Measurements from ENCODE around the gene RALGAPA2. TPM values are rescaled to one million over a fixed set of nuclear protein-coding genes. Genes with fewer than 3 reads are reported as not detected.

Gene RALGAPA2
- total RNA-seq, 1 donor, result 19.7 TPM

DNA sequence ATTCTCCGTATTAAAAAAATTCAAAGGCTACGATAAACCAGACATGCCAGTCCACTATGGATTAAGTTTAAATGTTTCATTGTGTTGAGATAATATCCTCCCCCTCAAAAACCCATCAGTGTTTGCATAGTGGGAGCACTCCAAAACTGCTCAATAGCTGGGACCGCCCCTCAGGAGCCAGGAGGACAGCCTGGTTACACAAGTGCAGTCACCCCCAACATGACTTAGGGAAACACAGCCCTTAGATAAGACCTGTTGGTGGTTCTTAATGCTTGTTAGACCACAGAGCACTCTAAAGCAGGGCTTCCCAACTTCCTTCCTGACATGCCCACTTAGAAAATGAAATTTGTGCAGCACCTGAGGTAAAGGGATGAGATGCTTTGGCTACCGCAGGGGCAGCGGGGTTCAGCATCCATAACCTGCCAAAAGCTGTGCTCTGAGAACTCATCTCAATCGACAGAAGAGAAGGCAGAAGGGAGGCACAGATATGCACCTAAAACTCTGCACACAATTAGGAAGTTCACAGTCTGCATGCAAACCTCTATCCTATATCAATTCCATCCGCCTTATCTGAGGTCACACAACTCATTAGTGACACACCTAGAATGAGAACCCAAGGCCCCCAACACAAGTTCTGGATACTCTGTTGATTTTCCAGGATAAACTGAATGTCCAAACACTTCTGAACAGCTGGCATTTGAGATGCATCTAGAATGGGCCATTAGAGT lies 74.3 kb downstream of the RALGAPA2 start:
- DNase-seq (ENCODE audit: low read depth in 2 of 3, low spot score in 2 of 3), result peak in 2 of 3 donors; percentile 11 to 27

DNA sequence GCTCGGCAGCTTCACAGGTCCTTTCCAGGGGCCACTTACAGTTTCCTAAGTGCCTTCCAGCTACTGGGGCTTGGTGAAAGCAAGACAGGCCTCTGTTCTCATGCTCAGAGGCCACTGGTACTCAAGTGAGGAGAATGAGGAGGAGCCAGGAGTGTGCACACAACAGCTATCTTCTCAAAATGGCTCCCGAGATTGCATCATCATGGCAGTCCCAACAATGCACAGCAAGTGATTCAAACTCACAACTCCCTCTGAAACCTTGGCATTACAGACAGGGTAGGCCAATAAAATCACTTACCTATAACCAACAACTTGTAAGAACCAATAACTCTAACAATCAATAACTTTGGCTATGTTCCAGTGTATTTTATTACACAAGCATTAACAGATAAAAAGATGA lies 77.4 kb downstream of the RALGAPA2 start:
- DNase-seq (ENCODE audit: low read depth in 2 of 3, low spot score in 2 of 3), result no peak

DNA sequence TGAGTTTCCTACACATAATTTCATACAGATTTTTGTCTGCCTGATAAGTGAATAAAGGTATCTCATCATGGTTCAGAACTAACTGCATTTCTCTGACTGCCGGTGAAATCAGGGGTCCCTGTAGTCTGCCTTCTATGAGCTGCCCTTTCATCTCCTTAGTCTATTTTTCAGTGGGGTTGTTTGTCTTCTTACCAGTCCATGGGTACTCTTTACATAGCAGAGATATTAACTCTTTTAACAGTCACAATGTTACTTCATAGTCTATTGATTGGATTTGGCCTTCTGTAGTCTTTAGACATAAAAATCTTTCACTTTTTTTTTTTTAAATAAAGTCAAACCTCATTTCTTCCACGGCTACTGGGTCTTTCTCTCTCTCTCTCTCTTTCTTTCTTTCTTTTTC lies 79.8 kb downstream of the RALGAPA2 start:
- DNase-seq (ENCODE audit: low read depth in 2 of 3, low spot score in 2 of 3), result no peak

DNA sequence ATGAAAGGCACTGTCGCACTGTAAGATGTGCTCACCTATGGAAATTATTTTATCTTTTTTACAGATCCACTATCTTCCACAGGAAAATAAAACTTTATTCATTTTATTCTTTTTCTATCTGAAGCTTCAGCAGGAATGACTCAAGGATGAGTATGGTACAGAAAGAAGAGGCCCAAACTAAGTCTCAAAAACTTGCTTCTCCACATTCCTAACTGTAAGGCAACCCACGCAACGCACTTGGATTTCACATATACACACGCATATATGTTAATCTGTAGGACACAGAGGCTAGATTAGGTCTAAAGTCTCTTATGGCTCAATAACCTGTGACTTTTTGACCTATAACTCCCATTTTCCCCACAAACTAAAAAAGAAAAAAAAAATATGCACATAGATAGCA lies 81.9 kb downstream of the RALGAPA2 start:
- DNase-seq (ENCODE audit: low read depth in 2 of 3, low spot score in 2 of 3), result no peak

DNA sequence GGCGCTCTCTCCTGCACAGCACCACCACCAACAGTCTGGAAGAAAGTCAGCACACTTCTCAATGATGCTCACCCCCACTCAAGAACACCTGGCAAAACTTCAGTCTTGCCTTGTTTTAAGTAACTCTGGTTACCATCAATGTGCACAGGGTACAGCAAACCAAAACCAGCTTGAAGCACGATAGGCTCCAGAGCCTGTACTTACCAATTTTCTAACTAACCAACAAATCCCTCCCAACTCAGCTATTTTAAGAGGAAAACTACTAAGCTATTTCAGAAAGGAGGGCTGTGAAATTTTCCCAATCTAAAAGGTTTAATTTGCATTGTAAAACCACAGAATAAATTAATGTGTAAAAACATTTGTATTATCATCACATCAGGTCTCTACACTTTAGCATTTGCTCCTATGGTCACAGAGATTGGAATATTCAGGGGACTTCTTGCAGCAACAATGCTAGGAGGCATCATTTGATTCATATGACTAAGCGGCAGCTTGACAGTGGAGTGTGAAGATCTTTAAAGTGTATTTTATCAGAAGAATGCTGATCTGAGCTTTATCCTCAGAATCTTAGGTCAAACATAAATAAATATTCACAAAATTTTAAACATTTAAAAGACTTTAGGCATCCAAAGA lies 82.8 kb downstream of the RALGAPA2 start:
- DNase-seq (ENCODE audit: low read depth in 2 of 3, low spot score in 2 of 3), result no peak

DNA sequence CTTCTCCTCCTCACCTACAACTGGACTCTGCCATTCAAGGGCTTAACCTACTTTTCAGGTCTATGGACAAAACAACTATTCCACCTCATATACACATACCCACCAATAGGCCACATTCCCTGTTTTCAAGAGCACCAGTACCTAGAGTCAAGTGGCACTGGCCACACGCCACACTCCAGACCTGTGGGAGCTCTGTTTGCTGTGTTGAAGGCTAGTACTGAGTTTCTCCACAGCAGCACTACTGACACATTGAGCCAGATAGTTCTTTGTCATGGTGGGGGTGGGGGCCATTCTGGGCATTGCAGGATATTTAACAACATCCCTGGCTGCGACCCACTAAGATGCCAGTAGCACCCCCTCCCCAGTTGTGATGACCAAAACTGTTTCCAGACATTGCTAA lies 84.1 kb downstream of the RALGAPA2 start:
- DNase-seq (ENCODE audit: low read depth in 2 of 3, low spot score in 2 of 3), result no peak

DNA sequence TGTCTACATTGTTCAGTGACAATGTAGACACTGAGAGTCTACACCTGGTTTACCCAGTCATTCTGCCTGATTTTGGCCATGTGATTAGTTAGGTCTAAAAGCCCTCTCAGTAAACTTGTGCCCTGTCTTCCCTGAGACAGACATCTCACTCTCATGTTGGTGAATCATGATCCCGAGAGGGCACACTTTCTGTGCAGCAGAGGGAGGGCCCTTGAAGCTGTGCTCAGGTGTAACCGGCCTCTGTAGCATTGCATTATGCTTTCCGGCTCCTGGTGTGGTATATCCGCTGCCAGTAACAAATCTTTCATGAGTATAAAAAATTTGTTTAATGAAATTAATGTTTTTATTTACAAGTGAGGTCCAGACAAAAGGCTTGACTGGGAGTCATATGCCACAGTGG lies 85.0 kb downstream of the RALGAPA2 start:
- no peak for DNase-seq (ENCODE audit: low read depth in 2 of 3, low spot score in 2 of 3)

DNA sequence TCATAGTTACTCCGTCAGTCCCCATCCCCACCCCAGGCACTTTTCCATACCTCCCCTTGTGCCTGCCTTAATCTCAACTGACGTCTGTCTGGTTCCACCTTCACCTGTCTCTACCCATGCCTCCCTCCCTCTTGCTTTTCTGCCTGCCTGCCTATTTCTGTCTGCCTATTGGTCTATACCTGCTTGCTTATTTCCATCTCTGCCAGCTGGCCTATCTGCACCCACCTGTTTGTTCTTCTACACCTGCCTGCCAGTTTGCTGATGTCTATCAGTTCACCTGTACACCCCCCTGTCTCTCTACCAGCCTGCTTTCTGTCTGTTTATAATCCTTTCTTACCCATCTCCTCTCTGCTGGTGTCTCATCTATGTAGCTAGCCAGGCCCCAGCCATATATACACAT lies 87.5 kb downstream of the RALGAPA2 start:
- no peak for DNase-seq (ENCODE audit: low read depth in 2 of 3, low spot score in 2 of 3)

DNA sequence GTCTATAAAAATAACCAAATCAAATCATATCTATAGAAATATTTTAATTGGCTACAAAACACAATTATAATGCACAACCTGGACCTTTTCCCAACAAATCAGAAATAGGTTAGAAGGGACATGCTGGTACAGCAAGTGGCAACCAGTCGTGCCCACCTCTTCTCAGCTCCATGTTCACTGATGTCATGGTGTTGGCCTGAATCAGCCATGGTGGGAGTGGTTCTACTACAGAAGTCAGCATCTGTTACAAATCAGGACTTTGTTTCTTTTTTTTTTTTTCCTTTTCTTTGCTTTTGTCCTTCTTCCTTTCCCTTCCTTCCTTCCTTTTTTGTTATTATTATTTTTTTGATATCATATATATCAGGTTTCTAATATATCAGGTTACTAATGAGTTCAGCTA lies 91.2 kb downstream of the RALGAPA2 start:
- no peak for DNase-seq (ENCODE audit: low read depth in 2 of 3, low spot score in 2 of 3)

DNA sequence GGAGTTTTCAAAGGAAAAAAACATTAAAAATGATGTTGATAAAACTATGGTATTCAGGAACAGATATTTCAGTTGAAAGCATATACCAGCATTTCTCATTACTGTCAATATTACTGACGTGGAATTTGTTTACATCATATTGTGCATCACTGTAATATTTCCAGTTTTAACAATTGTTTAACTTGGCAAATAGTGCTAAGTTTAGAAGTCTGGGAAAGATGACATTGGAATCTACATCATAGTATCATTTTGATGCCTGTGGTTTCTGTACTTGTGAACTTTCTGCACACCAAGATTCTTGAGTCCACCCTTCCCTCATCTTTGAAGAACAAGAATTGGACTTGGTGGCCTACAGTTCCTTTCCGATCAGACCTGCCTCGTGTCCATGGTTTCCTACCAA lies 98.1 kb downstream of the RALGAPA2 start:
- no peak for DNase-seq (ENCODE audit: low read depth in 2 of 3, low spot score in 2 of 3)

DNA sequence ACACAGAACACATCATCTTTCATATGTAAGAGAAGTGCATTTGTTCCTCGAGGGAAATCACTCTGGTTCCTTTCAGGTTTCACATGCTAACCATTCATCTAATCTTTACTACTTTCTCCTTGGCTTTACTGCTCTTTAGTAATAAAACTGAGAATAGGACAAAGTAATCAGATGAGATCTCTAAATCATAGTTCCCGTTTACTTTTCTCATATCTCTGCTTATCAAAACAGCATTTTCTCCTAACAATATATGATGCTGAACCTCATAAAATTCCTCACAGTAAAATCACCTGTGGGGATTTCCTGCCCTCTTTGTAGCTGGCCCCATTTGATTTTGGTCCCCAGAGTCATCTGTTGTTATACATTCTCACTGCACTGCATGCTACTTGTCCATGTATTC lies 100.2 kb downstream of the RALGAPA2 start:
- DNase-seq (ENCODE audit: low read depth in 2 of 3, low spot score in 2 of 3), result no peak

DNA sequence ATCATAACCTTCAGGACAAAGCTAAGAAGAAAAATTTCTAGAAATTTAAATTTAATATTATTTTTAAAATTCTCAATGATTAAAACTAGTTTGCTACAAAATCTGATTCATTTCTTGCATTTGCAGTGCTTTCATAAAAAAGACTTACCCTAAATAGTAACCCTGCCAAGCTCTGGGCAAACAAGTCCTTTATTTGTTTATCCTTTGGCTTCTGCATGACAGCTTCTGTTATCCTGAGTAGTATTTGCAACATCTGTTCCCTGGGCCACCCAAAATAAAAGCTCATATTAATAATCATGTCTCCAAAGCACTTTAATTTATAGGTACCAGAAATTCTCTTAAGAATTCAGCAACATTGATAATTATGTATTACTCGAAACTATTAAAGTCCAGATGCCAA lies 101.3 kb downstream of the RALGAPA2 start:
- no peak for DNase-seq (ENCODE audit: low read depth in 2 of 3, low spot score in 2 of 3)

DNA sequence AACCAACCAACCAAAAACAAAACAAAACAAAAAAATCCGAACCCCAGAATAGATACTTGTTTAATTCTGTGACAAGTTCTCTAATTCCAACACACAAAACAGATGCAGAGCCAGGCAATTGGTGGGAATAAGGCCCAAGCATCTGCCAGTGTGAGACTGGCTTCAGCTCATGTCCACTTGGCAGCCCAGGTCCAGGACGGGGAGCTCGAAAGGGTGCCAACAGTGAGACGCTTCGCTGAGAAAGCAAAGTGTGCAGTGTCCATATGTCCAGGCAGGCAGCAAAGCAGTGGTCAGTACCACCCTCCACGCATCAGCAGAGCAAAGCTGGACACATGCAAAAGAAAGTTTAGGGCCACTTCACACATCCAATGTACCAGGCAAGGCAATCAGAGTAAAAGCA lies 102.9 kb downstream of the RALGAPA2 start:
- no peak for DNase-seq (ENCODE audit: low read depth in 2 of 3, low spot score in 2 of 3)

DNA sequence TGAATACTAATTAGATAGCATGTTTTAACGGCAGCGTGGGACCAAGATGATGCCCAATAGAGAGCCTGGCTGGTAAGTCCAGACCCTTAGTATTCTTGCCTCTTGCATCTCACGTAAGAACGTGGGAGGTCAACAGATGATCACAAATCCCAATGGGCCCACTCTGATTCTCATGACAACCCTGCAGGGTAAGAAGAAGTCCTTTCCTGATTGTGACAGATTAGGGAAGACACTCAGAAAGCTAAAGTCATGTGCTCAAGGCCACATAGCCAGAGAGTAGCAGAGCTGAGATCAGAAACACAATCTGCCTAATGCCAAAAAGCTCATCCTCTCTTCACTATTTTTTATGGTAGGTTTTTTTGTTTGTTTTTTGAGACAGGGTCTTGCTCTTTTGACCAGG lies 103.8 kb downstream of the RALGAPA2 start:
- DNase-seq (ENCODE audit: low read depth in 2 of 3, low spot score in 2 of 3), result no peak

DNA sequence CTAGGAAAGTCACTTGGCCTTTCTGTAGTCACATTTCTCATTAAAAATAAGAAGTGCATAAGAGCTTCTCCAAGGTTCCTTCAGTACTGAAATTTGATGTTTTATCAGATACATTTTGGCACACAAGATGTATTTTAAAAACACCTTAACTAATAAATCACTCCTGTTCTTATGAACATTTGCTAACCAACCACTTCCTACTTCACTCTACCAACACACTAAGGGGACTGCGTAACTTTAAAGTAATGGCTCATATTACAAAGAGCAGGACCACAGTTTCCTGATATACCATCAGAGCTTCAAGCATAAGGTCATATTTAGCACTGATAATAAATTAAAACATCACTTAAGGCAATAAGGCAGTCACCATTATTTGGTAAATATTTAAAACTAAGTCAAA lies 104.4 kb downstream of the RALGAPA2 start:
- DNase-seq (ENCODE audit: low read depth in 2 of 3, low spot score in 2 of 3), result peak in 2 of 3 donors; percentile 3 to 22

DNA sequence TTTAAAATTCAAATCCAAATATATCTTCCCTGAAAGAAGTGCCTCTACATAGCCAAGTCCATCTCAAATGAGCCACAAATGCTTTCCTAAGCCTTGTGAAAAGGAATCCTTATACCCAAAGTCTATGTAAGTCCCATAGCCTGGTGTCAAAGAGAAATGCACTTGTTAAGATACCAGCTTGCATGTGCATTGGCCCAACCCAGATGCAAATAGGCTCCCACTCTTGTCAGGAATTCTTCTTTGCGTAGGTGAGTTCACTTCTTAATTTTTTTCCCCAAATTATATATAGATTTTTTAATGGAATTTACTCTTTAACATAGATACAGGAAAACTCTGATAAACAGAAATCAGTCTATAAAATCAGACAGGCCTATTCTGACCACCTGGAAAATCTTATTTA lies 105.6 kb downstream of the RALGAPA2 start:
- DNase-seq (ENCODE audit: low read depth in 2 of 3, low spot score in 2 of 3), result no peak

DNA sequence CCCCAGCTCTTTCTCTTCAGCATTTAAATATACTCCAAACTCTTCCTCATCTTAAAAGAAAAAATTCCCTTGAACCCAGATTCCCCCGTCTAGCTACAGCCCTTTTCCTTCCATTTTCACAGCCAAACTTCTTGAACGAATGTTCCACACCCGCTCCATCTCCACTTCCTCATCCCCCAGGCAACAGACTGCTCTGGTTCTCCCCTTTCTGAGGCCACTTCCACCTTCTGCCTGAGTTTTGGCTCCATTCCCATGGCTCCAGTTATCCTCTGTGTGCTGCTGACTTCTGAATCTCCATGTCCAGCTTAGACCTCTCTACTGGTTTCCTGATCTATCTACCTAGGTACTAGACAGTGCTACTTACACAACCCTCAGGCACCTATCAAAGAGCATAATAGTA lies 106.4 kb downstream of the RALGAPA2 start:
- peak in 1 of 3 donors; percentile 6 for DNase-seq (ENCODE audit: low read depth in 2 of 3, low spot score in 2 of 3)

DNA sequence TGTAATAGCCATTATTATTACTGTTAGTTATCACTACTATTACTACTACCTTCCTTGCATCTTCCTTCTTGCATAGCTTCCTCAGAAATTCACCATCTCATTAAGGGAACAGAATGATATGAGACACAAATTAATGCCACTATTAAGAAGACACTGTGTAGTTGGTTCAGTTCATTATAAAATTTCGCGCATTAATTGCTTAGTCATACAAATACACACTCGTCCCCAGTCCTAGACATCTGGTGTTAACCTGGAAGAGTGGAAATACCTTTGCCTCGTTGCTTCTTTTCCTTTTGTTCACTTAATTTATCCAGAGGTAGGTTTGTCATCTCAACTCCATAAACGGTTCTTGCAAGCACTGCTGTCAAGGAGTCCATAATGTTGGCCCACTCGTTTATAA lies 107.5 kb downstream of the RALGAPA2 start:
- DNase-seq (ENCODE audit: low read depth in 2 of 3, low spot score in 2 of 3), result no peak

DNA sequence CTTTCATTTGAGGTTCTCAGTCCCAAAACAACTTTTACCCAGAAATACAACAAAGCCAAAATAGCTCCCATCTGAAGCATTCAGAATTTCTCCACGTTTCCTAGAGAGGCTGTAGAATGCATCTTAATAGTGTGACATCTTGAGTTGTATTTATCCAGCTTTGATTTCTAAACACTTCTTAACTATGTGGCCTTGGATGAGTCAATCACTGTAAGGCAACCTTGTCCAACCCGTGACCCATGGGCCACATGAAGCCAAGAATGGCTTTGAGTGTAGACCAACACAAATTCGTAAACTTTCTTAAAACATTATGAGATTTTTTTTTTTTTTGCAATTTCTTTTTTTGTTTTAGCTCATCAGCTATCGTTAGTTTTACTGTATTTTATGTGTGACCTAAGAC lies 108.1 kb downstream of the RALGAPA2 start:
- DNase-seq (ENCODE audit: low read depth in 2 of 3, low spot score in 2 of 3), result no peak

DNA sequence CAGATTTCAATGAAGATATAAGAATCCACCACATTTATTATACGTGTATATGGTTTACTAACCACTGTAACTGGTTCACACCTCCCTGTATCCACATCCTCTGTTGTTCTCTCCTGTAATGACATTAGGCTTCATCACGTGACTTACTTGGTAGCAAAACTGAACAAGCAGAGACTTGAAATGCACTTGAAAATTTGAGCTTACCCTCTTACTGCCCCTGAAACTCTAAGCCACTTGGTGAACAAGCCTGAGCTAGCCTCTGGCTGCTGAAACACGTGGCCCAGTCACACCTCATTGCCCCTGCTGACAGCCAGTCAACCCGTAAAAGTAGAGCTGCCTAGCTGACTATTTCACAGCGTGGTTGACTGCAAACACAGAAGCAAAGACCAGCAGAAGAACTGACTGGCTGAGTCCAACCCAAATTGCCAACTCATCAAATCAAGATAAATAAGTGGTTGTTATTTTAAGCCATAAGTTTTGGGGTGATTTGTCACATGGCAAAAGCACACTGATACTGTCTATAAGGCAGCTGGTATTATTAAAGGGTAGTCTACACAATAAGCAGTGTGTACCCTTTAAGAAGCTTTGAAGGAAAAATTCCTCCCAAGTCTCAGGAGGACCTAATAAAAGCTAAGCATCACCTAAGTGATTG lies 109.0 kb downstream of the RALGAPA2 start:
- no peak for DNase-seq (ENCODE audit: low read depth in 2 of 3, low spot score in 2 of 3)

DNA sequence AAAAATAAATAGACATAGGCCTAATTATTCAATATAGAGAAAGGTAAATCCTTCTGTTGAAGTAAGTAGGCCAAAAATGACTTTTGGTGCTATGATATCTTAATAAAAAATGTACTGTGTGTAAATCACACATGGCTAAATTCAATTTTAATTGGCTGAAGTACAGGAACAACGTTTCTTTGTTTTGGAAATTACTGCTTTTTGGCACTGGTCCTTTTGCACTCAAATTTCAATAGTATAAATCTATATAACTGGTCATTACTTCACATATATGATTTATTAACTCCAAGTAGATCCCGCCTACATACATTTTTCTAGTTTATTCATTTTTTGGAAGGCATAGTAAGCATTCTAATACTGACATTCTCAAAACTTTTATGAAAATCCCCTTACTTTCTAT lies 114.5 kb downstream of the RALGAPA2 start:
- no peak for DNase-seq (ENCODE audit: low read depth in 2 of 3, low spot score in 2 of 3)

DNA sequence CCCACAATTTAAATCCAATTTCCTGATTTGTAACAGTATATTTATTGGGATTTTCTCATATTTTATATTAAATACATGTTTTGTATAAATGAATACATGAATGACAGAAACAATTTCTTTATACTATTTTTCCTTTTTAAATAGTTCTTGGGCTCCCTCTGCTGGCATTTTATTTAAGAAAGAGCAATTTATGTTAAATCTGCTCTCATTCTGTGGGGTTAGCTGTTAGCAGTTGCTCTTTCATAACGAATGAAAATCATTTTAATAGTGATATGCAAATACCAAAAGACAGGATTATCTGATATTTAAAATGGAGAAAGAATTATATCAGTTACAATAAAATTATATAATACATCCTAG lies 118.3 kb downstream of the RALGAPA2 start:
- peak in 2 of 3 donors; percentile 18 to 74 for DNase-seq (ENCODE audit: low read depth in 2 of 3, low spot score in 2 of 3)

Data from hematopoietic multipotent progenitor cell (in vitro differentiated cells).